ENCODE data around the gene CBX2. TPM values are rescaled to one million over a fixed set of nuclear protein-coding genes. Genes with fewer than 3 reads are reported as not detected.

The CBX2 gene
- total RNA-seq, 1 experiment from 2014 or later: 28.3 TPM

GRCh38 chr17:79829457-79829856 is 51.5 kb downstream of the CBX2 start:
- intact Hi-C loops (cut with micrococcal nuclease): no loop called here
- no peak overlapping the region for H3K9ac ChIP-seq (ENCODE audit: low read length)
- BruUV-seq (replicated peaks): no TSS peak
- peaks cover 30 to 42% of the 10 kb centered on the region in 2 experiments; a peak in 3 of 4 replicates for H3K4me1 ChIP-seq (ENCODE audit: control insufficient read depth in 1 of 2, insufficient read depth in 2 of 2, low read length in 2 of 2)
- H3K27me3 ChIP-seq (ENCODE audit: insufficient read depth, low read length): no peaks in the 10 kb centered on the region
- no peak overlapping the region for H3K4me2 ChIP-seq (ENCODE audit: low read length)
- POLR2A ChIA-PET: interaction anchor here (1.2 to 2.2 kb wide), 3 partner anchors 8 to 11 kb away, joined by 3 to 8 read pairs (median 6); partner anchors contain the start of gene CBX4
- H3K9me3 ChIP-seq (ENCODE audit: control insufficient read depth in 1 of 2, insufficient read depth in 1 of 2, low read depth in 1 of 2, low read length in 2 of 2): no peaks in the 10 kb centered on the region
- TF ChIP-seq CEBPB (IDR thresholded peaks at IDR 0.05; ENCODE audit: low read depth) (no peak), ZFX (IDR thresholded peaks at IDR 0.05) (no peak), CBX3 (IDR thresholded peaks at IDR 0.05; ENCODE audit: low read depth) (no peak), FOSL1 (IDR thresholded peaks at IDR 0.05; ENCODE audit: low read depth) (no peak), REST (IDR thresholded peaks at IDR 0.05; ENCODE audit: low read depth) (no peak), EZH2 (IDR thresholded peaks at IDR 0.05) (no peak), MAX (IDR thresholded peaks at IDR 0.05) (no peak), ATF3 (IDR thresholded peaks at IDR 0.05) (no peak), POLR2A (IDR thresholded peaks at IDR 0.05; ENCODE audit: borderline replicate concordance, extremely low read depth, insufficient read depth, insufficient read length) (no peak), SIN3A (IDR thresholded peaks at IDR 0.05; ENCODE audit: low read depth) (no peak), YY1 (IDR thresholded peaks at IDR 0.05; ENCODE audit: extremely low read depth, insufficient replicate concordance, low read depth, low read length) (no peak), POLR2AphosphoS5 (IDR thresholded peaks at IDR 0.05; ENCODE audit: low read depth, low read length) (no peak), ZNF274 (IDR thresholded peaks at IDR 0.05; ENCODE audit: low read depth, low read length) (no peak), ZBTB33 (IDR thresholded peaks at IDR 0.05; ENCODE audit: extremely low read depth, insufficient replicate concordance, low read length) (no peak), SP1 (IDR thresholded peaks at IDR 0.05; ENCODE audit: low read depth) (no peak)
- no peak overlapping the region for H3K27ac ChIP-seq (ENCODE audit: low read depth, low read length)
- no peak for DNase-seq (ENCODE audit: low read depth, low spot score)
- no peak overlapping the region for H2AFZ ChIP-seq (ENCODE audit: low read depth, low read length, poor library complexity, severe bottlenecking)
- RAD21 ChIA-PET (ENCODE audit: low non-redundant PET in 1 of 2, low total read pairs in 2 of 2, uncharacterized antibody in 2 of 2, unreplicated experiment in 2 of 2): no interaction called here
- H3K4me3 ChIP-seq (replicated peaks in 1 of 2; ENCODE audit: low read depth in 1 of 2, low read length in 2 of 2): no peak overlapping the region
- CTCF ChIA-PET: interaction anchor here (1.7 to 1.9 kb wide), 2 partner anchors 10 to 18 kb away, joined by 10 to 11 read pairs; partner anchors contain the start of gene CBX4
- no peak for ATAC-seq
- H3K79me2 ChIP-seq (ENCODE audit: insufficient read depth, low read length): peaks cover 11% of the 10 kb centered on the region
- H4K20me1 ChIP-seq (ENCODE audit: insufficient read depth): no peaks in the 10 kb centered on the region; the same call in 1 of the 2 replicates
- H3K9me2 ChIP-seq (ENCODE audit: insufficient read depth): no peaks in the 10 kb centered on the region
- peaks cover 9 to 10% of the 10 kb centered on the region in 2 experiments; a peak in 2 of 4 replicates for H3K36me3 ChIP-seq (ENCODE audit: control insufficient read depth in 1 of 2, insufficient read depth in 2 of 2, low read length in 2 of 2)
